Upper lobe of left lung (tissue), 4 donors: ENCODE results near the gene ZC3H12C.

Experiments
- CTCF ChIP-seq, 6 experiments: fragments of 450-650 bp in 4 of 6; fragments of 200-600 bp in 2 of 6; sonication (generic) in 2 of 6; IDR thresholded peaks; one replicate each; pipeline ENCODE4 v1.5.1; 2016 to 2019; ENCODE audit warnings: antibody characterized with exemption in 6 of 6
- POLR2A ChIP-seq, 4 donors: fragments of 450-650 bp; IDR thresholded peaks; one replicate each; pipeline ENCODE4 v1.5.1; 2016 to 2017; ENCODE audit warnings: antibody characterized with exemption in 4 of 4, mild to moderate bottlenecking in 2 of 4

- TF ChIP-seq CTCF (IDR thresholded peaks at IDR 0.05): no peak
- TF ChIP-seq POLR2A (IDR thresholded peaks at IDR 0.05): no peak
Measured at GRCh38 chr11:110186456-110186855, 93.3 kb downstream of the ZC3H12C start.
